ENCODE data around the gene COL9A2. TPM values are rescaled to one million over a fixed set of nuclear protein-coding genes. Genes with fewer than 3 reads are reported as not detected.

The COL9A2 gene
- polyA plus RNA-seq, 2 of the 4 experiments (the other 2 are of a cell fraction) = 0.12 to 0.16 TPM

- no peak for TF ChIP-seq CTCF (IDR thresholded peaks at IDR 0.05)
- TF ChIP-seq HOXB13 (CRISPR knock-in tag; IDR thresholded peaks at IDR 0.05; ENCODE audit: low read depth) = no peak
- no peak for TF ChIP-seq FOSL2 (IDR thresholded peaks at IDR 0.05)
- TF ChIP-seq FOSL2 (CRISPR knock-in tag; IDR thresholded peaks at IDR 0.05) = no peak
- TF ChIP-seq HOXB5 (CRISPR knock-in tag; IDR thresholded peaks at IDR 0.05) = no peak
- no peak for TF ChIP-seq SREBF2 (IDR thresholded peaks at IDR 0.05)
- no peak for TF ChIP-seq EHMT2 (IDR thresholded peaks at IDR 0.05; ENCODE audit: low read depth)
Measured at GRCh38 chr1:40257313-40257687, 59.8 kb downstream of the COL9A2 start (continued).

- no peak for ATAC-seq
- Histone ChIP-seq H3K4me3 (peak overlapping the region; percentile 75), H3K27ac (peak overlapping the region; percentile 75 to 96; a peak in 3 of 6 replicates), H3K9me3 (no peaks in the 10 kb centered on the region), H3K4me1 (0 out of 3 replicates have a peak, but pooled peaks cover 4% of the 10 kb centered on the region), H3K4me2 (peak overlapping the region; percentile 74)
- no peak for FAIRE-seq
- POLR2A ChIA-PET = no interaction called here
- CTCF ChIA-PET = interaction anchor here (1.1 to 2.1 kb wide), 2 partner anchors 58 to 149 kb away, joined by 3 to 6 read pairs; no protein-coding TSS in a partner anchor
- DNase-seq (ENCODE audit: low read depth in 1 of 2, low spot score in 1 of 2) = no peak
- no peak for TF ChIP-seq FOSL2 (IDR thresholded peaks at IDR 0.05)
- TF ChIP-seq FOSL2 (CRISPR knock-in tag; IDR thresholded peaks at IDR 0.05) = no peak
- no peak for TF ChIP-seq CHD2 (IDR thresholded peaks at IDR 0.05; ENCODE audit: low read length, partially characterized antibody)
- no peak for TF ChIP-seq KDM1A (IDR thresholded peaks at IDR 0.05; ENCODE audit: low read depth)
- TF ChIP-seq, protein P1, sequence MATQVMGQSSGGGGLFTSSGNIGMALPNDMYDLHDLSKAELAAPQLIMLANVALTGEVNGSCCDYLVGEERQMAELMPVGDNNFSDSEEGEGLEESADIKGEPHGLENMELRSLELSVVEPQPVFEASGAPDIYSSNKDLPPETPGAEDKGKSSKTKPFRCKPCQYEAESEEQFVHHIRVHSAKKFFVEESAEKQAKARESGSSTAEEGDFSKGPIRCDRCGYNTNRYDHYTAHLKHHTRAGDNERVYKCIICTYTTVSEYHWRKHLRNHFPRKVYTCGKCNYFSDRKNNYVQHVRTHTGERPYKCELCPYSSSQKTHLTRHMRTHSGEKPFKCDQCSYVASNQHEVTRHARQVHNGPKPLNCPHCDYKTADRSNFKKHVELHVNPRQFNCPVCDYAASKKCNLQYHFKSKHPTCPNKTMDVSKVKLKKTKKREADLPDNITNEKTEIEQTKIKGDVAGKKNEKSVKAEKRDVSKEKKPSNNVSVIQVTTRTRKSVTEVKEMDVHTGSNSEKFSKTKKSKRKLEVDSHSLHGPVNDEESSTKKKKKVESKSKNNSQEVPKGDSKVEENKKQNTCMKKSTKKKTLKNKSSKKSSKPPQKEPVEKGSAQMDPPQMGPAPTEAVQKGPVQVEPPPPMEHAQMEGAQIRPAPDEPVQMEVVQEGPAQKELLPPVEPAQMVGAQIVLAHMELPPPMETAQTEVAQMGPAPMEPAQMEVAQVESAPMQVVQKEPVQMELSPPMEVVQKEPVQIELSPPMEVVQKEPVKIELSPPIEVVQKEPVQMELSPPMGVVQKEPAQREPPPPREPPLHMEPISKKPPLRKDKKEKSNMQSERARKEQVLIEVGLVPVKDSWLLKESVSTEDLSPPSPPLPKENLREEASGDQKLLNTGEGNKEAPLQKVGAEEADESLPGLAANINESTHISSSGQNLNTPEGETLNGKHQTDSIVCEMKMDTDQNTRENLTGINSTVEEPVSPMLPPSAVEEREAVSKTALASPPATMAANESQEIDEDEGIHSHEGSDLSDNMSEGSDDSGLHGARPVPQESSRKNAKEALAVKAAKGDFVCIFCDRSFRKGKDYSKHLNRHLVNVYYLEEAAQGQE (IDR thresholded peaks at IDR 0.05) = no peak
- TF ChIP-seq, protein P2, sequence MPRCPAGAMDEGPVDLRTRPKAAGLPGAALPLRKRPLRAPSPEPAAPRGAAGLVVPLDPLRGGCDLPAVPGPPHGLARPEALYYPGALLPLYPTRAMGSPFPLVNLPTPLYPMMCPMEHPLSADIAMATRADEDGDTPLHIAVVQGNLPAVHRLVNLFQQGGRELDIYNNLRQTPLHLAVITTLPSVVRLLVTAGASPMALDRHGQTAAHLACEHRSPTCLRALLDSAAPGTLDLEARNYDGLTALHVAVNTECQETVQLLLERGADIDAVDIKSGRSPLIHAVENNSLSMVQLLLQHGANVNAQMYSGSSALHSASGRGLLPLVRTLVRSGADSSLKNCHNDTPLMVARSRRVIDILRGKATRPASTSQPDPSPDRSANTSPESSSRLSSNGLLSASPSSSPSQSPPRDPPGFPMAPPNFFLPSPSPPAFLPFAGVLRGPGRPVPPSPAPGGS (IDR thresholded peaks at IDR 0.05) = no peak
- no peak for TF ChIP-seq NPAS2 (CRISPR knock-in tag; IDR thresholded peaks at IDR 0.05; ENCODE audit: borderline replicate concordance)
- TF ChIP-seq GATA3 (IDR thresholded peaks at IDR 0.05; ENCODE audit: borderline replicate concordance) = no peak
- 62% methylated on average over 6 of the region's 6 CpGs for WGBS (ENCODE audit: missing lambda C conversion rate)
Measured at GRCh38 chr1:40256401-40257084, 60.5 kb downstream of the COL9A2 start.

GRCh38 chr1:40255231-40255630, 61.9 kb downstream of the COL9A2 start:
- Histone ChIP-seq H3K27ac (no peak overlapping the region), H3K4me2 (no peak overlapping the region), H3K9me3 (no peaks in the 10 kb centered on the region), H3K4me3 (no peak overlapping the region), H3K4me1 (0 out of 3 replicates have a peak, but pooled peaks cover 4% of the 10 kb centered on the region)
- DNase-seq (ENCODE audit: low read depth in 1 of 2, low spot score in 1 of 2) (no peak), FAIRE-seq (no peak), ATAC-seq (no peak)
- CTCF ChIA-PET = no interaction called here
- POLR2A ChIA-PET = no interaction called here
- TF ChIP-seq POLR2AphosphoS2 (conservative IDR thresholded peaks at IDR 0.05; ENCODE audit: low read length) (no peak), CBX2 (IDR thresholded peaks at IDR 0.05; ENCODE audit: borderline replicate concordance, low read depth) (no peak), RARB (CRISPR knock-in tag; IDR thresholded peaks at IDR 0.05) (no peak), E2F6 (IDR thresholded peaks at IDR 0.05; ENCODE audit: borderline replicate concordance, low read depth) (no peak), HDAC2 (IDR thresholded peaks at IDR 0.05) (no peak), HOXB13 (CRISPR knock-in tag; IDR thresholded peaks at IDR 0.05; ENCODE audit: low read depth) (no peak), ZC3H11A (IDR thresholded peaks at IDR 0.05) (no peak), JUNB (IDR thresholded peaks at IDR 0.05) (no peak), HOXA7 (CRISPR knock-in tag; IDR thresholded peaks at IDR 0.05) (no peak), TFCP2L1 (CRISPR knock-in tag; IDR thresholded peaks at IDR 0.05) (no peak), MYC (IDR thresholded peaks at IDR 0.05; ENCODE audit: borderline replicate concordance, low read length) (no peak), FOSL2 (IDR thresholded peaks at IDR 0.05) (no peak), FOSL2 (CRISPR knock-in tag; IDR thresholded peaks at IDR 0.05) (no peak), RCOR1 (IDR thresholded peaks at IDR 0.05; ENCODE audit: low read depth, low read length) (no peak)
- TF ChIP-seq, protein P3, sequence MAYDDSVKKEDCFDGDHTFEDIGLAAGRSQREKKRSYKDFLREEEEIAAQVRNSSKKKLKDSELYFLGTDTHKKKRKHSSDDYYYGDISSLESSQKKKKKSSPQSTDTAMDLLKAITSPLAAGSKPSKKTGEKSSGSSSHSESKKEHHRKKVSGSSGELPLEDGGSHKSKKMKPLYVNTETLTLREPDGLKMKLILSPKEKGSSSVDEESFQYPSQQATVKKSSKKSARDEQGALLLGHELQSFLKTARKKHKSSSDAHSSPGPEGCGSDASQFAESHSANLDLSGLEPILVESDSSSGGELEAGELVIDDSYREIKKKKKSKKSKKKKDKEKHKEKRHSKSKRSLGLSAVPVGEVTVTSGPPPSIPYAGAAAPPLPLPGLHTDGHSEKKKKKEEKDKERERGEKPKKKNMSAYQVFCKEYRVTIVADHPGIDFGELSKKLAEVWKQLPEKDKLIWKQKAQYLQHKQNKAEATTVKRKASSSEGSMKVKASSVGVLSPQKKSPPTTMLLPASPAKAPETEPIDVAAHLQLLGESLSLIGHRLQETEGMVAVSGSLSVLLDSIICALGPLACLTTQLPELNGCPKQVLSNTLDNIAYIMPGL (CRISPR knock-in tag; IDR thresholded peaks at IDR 0.05; ENCODE audit: borderline replicate concordance) = no peak
- TF ChIP-seq, protein P4, sequence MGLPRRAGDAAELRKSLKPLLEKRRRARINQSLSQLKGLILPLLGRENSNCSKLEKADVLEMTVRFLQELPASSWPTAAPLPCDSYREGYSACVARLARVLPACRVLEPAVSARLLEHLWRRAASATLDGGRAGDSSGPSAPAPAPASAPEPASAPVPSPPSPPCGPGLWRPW (IDR thresholded peaks at IDR 0.05) = no peak

Data from A549 (cell line).